Stimulated activated CD4-positive, alpha-beta T cell treated with anti-CD3 and anti-CD28 coated beads, Interleukin-4, amount 100 ng/mL, for 1 hour (primary cell): ENCODE data around the gene CRADD.
A peak's percentile ranks its signal among the peaks of the same experiment; 100 is the strongest.
"Not testable (repeated sequence)": the region's sequence is repeated elsewhere in the genome, so short reads cannot be mapped to it uniquely, and the experiment has no call there.

Experiments used
- DNase-seq: peaks from one replicate; pipeline ENCODE4 v3.0.0-alpha.2; 2020

CRADD gene

GRCh38 chr12:93788853-93789252 is 111.7 kb downstream of the CRADD start:
- no peak for DNase-seq

GRCh38 chr12:93789767-93790166 is 112.6 kb downstream of the CRADD start:
- DNase-seq = no peak

- DNase-seq = peak; percentile 18
These were observed 113.4 kb downstream of the CRADD start for GRCh38 chr12:93790472-93791152.

GRCh38 chr12:93793007-93793406 is 115.8 kb downstream of the CRADD start:
- no peak for DNase-seq

- no peak for DNase-seq
These were observed 116.8 kb downstream of the CRADD start for GRCh38 chr12:93793983-93794382.

- no peak for DNase-seq
These were observed 117.6 kb downstream of the CRADD start for GRCh38 chr12:93794738-93795137.

- no peak for DNase-seq
These were observed 118.2 kb downstream of the CRADD start for GRCh38 chr12:93795352-93795751.

GRCh38 chr12:93796729-93797128 is 119.6 kb downstream of the CRADD start:
- DNase-seq = no peak

- DNase-seq = no peak
These were observed 121.3 kb downstream of the CRADD start for GRCh38 chr12:93798279-93799151.

- DNase-seq = not testable (repeated sequence)
These were observed 124.5 kb downstream of the CRADD start for GRCh38 chr12:93801666-93802065.

- no peak for DNase-seq
These were observed 125.1 kb downstream of the CRADD start for GRCh38 chr12:93802293-93802692.

- DNase-seq = no peak
These were observed 125.7 kb downstream of the CRADD start for GRCh38 chr12:93802698-93803423.

- DNase-seq = no peak
These were observed 126.2 kb downstream of the CRADD start for GRCh38 chr12:93803424-93803807.

- DNase-seq = no peak
These were observed 127.4 kb downstream of the CRADD start for GRCh38 chr12:93804392-93805179.

GRCh38 chr12:93805736-93806141 is 128.6 kb downstream of the CRADD start:
- DNase-seq = no peak

GRCh38 chr12:93807354-93807753 is 130.2 kb downstream of the CRADD start:
- DNase-seq = no peak

- DNase-seq = no peak
These were observed 131.2 kb downstream of the CRADD start for GRCh38 chr12:93808169-93808899.

GRCh38 chr12:93812626-93813025 is 135.5 kb downstream of the CRADD start:
- no peak for DNase-seq

GRCh38 chr12:93813186-93813585 is 136.0 kb downstream of the CRADD start:
- DNase-seq = no peak

- DNase-seq = no peak
These were observed 137.0 kb downstream of the CRADD start for GRCh38 chr12:93813972-93814821.

- DNase-seq = no peak
These were observed 141.4 kb downstream of the CRADD start for GRCh38 chr12:93818488-93819049.
